ENCODE data around the gene SLC10A6. TPM values are rescaled to one million over a fixed set of nuclear protein-coding genes. Genes with fewer than 3 reads are reported as not detected.

SLC10A6 gene
- under 1 TPM; 0.28 to 0.73 (median 0.57) TPM for total RNA-seq (2021; fragmentation: NEBNext Ultra II Directional; extraction: Animal tissue kit (Norgen Biotek cat#: 25700))
- long read RNA-seq: 0 reads

DNA sequence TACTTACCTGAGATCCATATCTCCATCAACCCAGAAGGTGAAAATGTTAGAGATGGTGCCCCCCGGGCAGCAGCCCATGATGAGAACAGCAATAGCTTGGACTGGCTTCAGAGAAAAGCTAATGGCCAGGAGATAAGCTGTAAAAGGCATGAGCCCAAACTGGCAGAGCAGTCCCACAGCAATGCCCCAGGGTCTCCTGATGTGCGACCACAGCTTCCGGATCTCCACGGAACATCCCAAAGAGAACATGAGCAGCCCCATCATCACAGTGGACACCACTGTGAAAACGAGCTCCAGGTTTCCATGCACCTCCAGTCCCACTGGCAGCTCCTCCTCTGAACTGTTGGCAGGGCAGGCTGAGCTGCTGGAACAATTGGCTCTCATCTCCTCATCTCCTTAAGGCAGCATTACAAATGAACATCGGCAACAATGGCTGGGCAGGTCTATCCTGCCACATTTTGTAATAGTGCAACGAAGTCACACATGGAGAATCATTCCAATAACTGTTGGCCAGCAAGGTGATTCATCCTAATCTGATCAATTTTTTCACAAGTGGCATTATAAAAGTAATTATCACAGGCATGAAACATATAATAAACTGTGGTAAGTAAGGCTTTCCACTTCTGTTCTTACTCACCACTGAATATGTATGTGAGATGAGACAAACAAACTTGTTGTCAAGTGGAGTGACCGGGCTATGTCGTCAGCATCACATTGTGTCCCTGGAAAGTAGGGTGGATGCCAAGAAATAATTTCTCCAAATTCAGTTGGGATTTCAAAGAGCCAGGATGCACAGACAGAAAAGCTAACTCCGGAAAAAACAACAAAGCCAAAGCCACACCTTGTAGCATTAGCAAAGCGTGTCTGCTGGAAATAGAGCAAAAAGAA is at the start of gene SLC10A6:
TSS of gene SLC10A6 (minus strand) at position 653 of the 888 bp plus-strand sequence. CDS start at position 384, 269 bp downstream.
- Mint-ChIP-seq H3K4me3 (peak within 1 kb of the TSS; percentile 86), H3K9me3 (no peaks in the 10 kb centered on the region)

DNA sequence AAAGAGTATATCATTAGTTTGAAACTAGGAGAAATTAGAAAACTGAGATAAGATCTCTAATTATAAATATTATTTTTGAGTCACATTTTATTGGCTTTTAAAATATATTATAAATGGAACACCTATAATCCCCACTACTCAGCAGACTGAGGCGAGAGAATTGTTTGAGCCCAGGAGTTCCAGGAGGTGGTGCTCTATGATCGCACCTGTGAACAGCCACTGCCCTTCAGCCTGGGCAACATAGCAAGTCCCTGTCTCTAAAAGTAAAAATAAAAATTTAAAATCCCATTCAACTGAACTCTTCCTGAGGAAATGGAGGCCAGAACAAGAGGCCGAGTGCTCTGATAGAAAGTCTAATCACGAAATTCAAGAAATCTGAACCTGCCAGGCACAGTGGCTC is 49.4 kb upstream of the SLC10A6 start:
- Mint-ChIP-seq H3K27me3 (ENCODE audit: insufficient read depth) (no peaks in the 10 kb centered on the region; the same call in none of the 2 replicates), H3K4me1 (ENCODE audit: low read depth) (peaks cover 9% of the 10 kb centered on the region), H3K27ac (no peak overlapping the region), H3K36me3 (ENCODE audit: low read depth) (0 out of 2 replicates have a peak, but pooled peaks cover 5% of the 10 kb centered on the region), H3K9me3 (no peaks in the 10 kb centered on the region), H3K4me3 (no peak overlapping the region)
- no peak for DNase-seq
- TF ChIP-seq, protein P1, sequence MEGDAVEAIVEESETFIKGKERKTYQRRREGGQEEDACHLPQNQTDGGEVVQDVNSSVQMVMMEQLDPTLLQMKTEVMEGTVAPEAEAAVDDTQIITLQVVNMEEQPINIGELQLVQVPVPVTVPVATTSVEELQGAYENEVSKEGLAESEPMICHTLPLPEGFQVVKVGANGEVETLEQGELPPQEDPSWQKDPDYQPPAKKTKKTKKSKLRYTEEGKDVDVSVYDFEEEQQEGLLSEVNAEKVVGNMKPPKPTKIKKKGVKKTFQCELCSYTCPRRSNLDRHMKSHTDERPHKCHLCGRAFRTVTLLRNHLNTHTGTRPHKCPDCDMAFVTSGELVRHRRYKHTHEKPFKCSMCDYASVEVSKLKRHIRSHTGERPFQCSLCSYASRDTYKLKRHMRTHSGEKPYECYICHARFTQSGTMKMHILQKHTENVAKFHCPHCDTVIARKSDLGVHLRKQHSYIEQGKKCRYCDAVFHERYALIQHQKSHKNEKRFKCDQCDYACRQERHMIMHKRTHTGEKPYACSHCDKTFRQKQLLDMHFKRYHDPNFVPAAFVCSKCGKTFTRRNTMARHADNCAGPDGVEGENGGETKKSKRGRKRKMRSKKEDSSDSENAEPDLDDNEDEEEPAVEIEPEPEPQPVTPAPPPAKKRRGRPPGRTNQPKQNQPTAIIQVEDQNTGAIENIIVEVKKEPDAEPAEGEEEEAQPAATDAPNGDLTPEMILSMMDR (IDR thresholded peaks at IDR 0.05): no peak; the same call in 1 of the 2 replicates

More for the DNA sequence above, at the start of gene SLC10A6:
- Mint-ChIP-seq H3K4me1 (ENCODE audit: low read depth) (peaks cover 55% of the 10 kb centered on the region), H3K36me3 (ENCODE audit: low read depth) (peaks cover 10% of the 10 kb centered on the region; the same call in 1 of the 2 replicates), H3K27ac (peak within 1 kb of the TSS; percentile 92), H3K27me3 (ENCODE audit: insufficient read depth) (no peaks in the 10 kb centered on the region)
- no peak for DNase-seq
- TF ChIP-seq, protein P1 (IDR thresholded peaks at IDR 0.05): no peak

DNA sequence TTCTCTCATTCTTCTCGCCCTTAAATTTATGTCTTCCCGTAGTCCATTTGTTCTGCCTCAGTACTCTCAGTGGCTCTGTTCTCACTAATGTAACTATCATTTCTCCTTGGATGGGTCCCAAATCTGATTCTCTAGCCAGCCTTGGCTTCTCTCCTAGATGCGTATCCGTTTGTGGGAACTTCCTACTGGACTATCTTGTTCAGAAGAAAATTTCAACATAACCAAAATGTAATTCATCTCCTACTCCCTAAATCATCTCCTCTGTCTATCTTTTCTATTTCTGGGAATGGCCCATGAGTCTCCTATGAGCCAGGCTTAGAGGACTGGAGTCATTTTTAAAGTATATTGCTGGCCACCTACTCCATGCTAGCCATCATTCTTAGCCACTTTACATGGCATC is 47.4 kb upstream of the SLC10A6 start:
- Mint-ChIP-seq H3K27ac (no peak overlapping the region), H3K27me3 (ENCODE audit: insufficient read depth) (no peaks in the 10 kb centered on the region; the same call in 1 of the 2 replicates), H3K9me3 (no peaks in the 10 kb centered on the region), H3K36me3 (ENCODE audit: low read depth) (peaks cover 5% of the 10 kb centered on the region), H3K4me3 (no peak overlapping the region), H3K4me1 (ENCODE audit: low read depth) (peaks cover 24% of the 10 kb centered on the region)
- peak; percentile 21 for DNase-seq
- TF ChIP-seq, protein P1 (IDR thresholded peaks at IDR 0.05): no peak

DNA sequence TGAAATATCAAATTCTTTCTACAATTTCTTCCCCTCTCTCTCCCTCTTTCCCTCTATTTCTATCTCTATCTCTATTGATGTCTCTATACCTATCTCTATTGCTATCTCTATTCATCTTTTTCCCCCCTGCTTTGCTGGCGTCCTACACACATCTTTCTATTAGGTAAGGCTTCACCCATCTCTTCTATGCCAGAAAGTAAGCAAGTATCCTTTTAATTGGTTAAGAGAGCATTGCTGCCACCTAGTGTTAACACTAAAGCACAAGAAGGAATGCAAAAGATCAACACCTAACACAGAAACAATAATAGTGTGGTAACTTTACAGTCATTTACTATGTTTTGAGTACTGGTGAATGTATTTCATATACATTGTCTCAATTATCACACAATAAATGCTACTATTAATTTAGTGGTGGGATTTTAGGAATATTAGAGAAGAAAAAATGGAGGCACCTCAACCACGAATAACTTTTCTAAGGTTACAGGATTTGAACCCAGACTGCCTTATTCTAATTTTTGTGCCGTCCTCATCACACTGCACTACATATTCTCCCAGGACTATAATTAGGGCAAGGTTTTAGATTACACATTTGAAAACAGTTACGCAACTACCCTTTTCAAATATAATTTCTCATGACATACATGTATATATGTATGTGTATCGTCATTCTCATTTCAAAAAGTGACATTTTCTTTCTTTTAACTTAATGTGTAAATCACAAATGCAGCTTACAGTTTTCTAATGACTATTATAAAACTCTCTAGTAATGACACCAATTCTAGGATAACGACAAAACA is 46.7 kb upstream of the SLC10A6 start:
- Mint-ChIP-seq H3K4me1 (ENCODE audit: low read depth) (peaks cover 31% of the 10 kb centered on the region), H3K27me3 (ENCODE audit: insufficient read depth) (no peaks in the 10 kb centered on the region; the same call in 1 of the 2 replicates), H3K36me3 (ENCODE audit: low read depth) (peaks cover 5% of the 10 kb centered on the region), H3K9me3 (no peaks in the 10 kb centered on the region), H3K4me3 (no peak overlapping the region), H3K27ac (no peak overlapping the region)
- TF ChIP-seq, protein P1 (IDR thresholded peaks at IDR 0.05): peak; percentile 90
- peak; percentile 80 for DNase-seq

GRCh38 chr4:86894455-86894854 is 45.3 kb upstream of the SLC10A6 start:
- Mint-ChIP-seq H3K9me3 (no peaks in the 10 kb centered on the region), H3K27ac (peak overlapping the region; percentile 64), H3K27me3 (ENCODE audit: insufficient read depth) (no peaks in the 10 kb centered on the region; the same call in 1 of the 2 replicates), H3K36me3 (ENCODE audit: low read depth) (peaks cover 5% of the 10 kb centered on the region), H3K4me1 (ENCODE audit: low read depth) (peaks cover 35% of the 10 kb centered on the region), H3K4me3 (no peak overlapping the region)
- peak; percentile 27 for DNase-seq
- TF ChIP-seq, protein P1 (IDR thresholded peaks at IDR 0.05): no peak

Measured in HFFc6 (cell line).